Neural progenitor cell (in vitro differentiated cells): Measurements from ENCODE around the gene RNF213. TPM values are rescaled to one million over a fixed set of nuclear protein-coding genes. Genes with fewer than 3 reads are reported as not detected.

Source experiments
- DNase-seq: peaks from one replicate; pipeline ENCODE4 v3.0.0-alpha.2; 2016; ENCODE audit warnings: low spot score
- H2AFZ ChIP-seq: fragments of 200-600 bp; sonication (generic); replicated peaks from 2 replicates; pipeline ENCODE4 v1.6.1; 2016; ENCODE audit warnings: antibody characterized with exemption
- H3F3A ChIP-seq: fragments of 200-600 bp; sonication (generic); 2 replicates; pipeline ENCODE4 v1.6.1; 2016; ENCODE audit warnings: antibody characterized with exemption, low read depth
- H3K27ac ChIP-seq: fragments of 200-600 bp; sonication (generic); 2 replicates; pipeline ENCODE4 v1.5.1; 2016; ENCODE audit warnings: mild to moderate bottlenecking
- H3K27me3 ChIP-seq: fragments of 200-600 bp; sonication (generic); 2 replicates; pipeline ENCODE4 v1.6.1; 2016; ENCODE audit warnings: mild to moderate bottlenecking, moderate library complexity
- H3K36me3 ChIP-seq: fragments of 200-600 bp; sonication (generic); 2 replicates; pipeline ENCODE4 v1.5.1; 2016
- H3K4me1 ChIP-seq: fragments of 200-600 bp; sonication (generic); 2 replicates; pipeline ENCODE4 v1.6.1; 2016; ENCODE audit warnings: mixed run types
- H3K4me2 ChIP-seq: fragments of 200-600 bp; sonication (generic); 2 replicates; pipeline ENCODE4 v1.6.1; 2016
- H3K4me3 ChIP-seq: fragments of 200-600 bp; sonication (generic); 2 replicates; pipeline ENCODE4 v1.5.1; 2016
- H3K79me2 ChIP-seq: fragments of 200-600 bp; sonication (generic); 2 replicates; pipeline ENCODE4 v1.6.1; 2016; ENCODE audit warnings: low read depth
- H3K9ac ChIP-seq: fragments of 200-600 bp; sonication (generic); 2 replicates; pipeline ENCODE4 v1.6.1; 2016
- H3K9me3 ChIP-seq: fragments of 200-600 bp; sonication (generic); 2 replicates; pipeline ENCODE4 v1.5.1; 2016; ENCODE audit warnings: low read depth
- H4K20me1 ChIP-seq: fragments of 200-600 bp; sonication (generic); 2 replicates; pipeline ENCODE4 v1.6.1; 2016; ENCODE audit warnings: low read depth
- H3K27ac Mint-ChIP-seq: 3 replicates; pipeline ENCODE4 v1.8.0; 2021; ENCODE audit warnings: mixed read lengths
- H3K27me3 Mint-ChIP-seq: 2 replicates; pipeline ENCODE4 v1.8.0; 2022; ENCODE audit warnings: low read depth, mild to moderate bottlenecking, inconsistent platforms, moderate library complexity, mixed read lengths; ENCODE audit not compliant: insufficient read depth
- H3K36me3 Mint-ChIP-seq: 3 replicates; pipeline ENCODE4 v1.8.0; 2021; ENCODE audit warnings: mixed read lengths
- H3K4me1 Mint-ChIP-seq: 3 replicates; pipeline ENCODE4 v1.8.0; 2021; ENCODE audit warnings: mixed read lengths
- H3K4me3 Mint-ChIP-seq: 3 replicates; pipeline ENCODE4 v1.8.0; 2021; ENCODE audit warnings: mild to moderate bottlenecking, moderate library complexity, mixed read lengths
- H3K9me3 Mint-ChIP-seq: 3 replicates; pipeline ENCODE4 v1.8.0; 2020; ENCODE audit warnings: mixed read lengths
- EZH2 ChIP-seq: fragments of 200-600 bp; sonication (generic); IDR thresholded peaks from 2 replicates; pipeline ENCODE4 v1.6.1; 2017; ENCODE audit warnings: antibody characterized with exemption, mild to moderate bottlenecking, moderate library complexity
- EZH2phosphoT487 ChIP-seq: fragments of 200-600 bp; sonication (generic); IDR thresholded peaks from 2 replicates; pipeline ENCODE4 v1.6.1; 2017; ENCODE audit warnings: antibody characterized with exemption
- total RNA-seq: library from RNA; depleted of rRNA; stranded (reverse); fragments of >200 nt; gene quantifications from 2 replicates; pipeline ENCODE4 v1.2.3, GENCODE V29; 2015; ENCODE audit warnings: low replicate concordance
- TF ChIP-seq, protein P1 (sequence below): fragments of 200-600 bp; sonication (generic); IDR thresholded peaks from 2 replicates; pipeline ENCODE4 v1.5.1; 2017; ENCODE audit warnings: antibody characterized with exemption, mild to moderate bottlenecking

RNF213 gene
- total RNA-seq, 1 donor from 2014 or later: 19.8 TPM

DNA sequence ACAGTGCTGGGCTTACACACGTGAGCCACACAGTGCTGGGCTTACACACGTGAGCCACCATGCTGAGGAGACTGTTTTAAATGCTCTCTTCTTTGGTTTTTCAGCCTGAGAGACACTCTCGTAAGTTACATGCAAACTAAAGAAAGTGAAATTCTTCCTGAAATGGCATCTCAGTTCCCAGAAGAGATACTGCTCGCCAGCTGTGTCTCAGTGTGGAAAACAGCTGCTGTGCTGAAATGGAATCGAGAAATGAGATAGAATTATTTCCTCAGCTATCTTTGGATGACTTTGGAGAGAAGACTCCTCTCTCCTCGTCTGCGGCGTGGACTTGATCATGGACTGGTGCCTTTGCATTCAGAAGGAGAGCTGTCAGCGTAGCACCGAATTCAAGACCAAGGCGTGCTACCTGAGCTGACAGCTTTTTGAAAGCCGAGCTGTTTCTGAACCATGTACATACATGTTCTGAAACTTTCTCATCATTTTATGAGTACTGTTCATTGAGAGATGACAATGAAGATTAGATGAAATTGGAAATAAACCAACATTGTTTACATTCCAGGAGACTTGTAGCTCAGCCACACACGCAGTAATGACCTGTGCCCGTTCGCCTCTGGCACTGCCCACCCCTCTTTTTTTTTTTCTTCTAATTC lies 132.7 kb downstream of the RNF213 start:
- no peaks in the 10 kb centered on the region for H3K27me3 ChIP-seq
- TF ChIP-seq EZH2 (no peak), EZH2phosphoT487 (no peak)
- TF ChIP-seq, protein P1, sequence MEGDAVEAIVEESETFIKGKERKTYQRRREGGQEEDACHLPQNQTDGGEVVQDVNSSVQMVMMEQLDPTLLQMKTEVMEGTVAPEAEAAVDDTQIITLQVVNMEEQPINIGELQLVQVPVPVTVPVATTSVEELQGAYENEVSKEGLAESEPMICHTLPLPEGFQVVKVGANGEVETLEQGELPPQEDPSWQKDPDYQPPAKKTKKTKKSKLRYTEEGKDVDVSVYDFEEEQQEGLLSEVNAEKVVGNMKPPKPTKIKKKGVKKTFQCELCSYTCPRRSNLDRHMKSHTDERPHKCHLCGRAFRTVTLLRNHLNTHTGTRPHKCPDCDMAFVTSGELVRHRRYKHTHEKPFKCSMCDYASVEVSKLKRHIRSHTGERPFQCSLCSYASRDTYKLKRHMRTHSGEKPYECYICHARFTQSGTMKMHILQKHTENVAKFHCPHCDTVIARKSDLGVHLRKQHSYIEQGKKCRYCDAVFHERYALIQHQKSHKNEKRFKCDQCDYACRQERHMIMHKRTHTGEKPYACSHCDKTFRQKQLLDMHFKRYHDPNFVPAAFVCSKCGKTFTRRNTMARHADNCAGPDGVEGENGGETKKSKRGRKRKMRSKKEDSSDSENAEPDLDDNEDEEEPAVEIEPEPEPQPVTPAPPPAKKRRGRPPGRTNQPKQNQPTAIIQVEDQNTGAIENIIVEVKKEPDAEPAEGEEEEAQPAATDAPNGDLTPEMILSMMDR: no peak
- H3K4me2 ChIP-seq: no peak overlapping the region
- Mint-ChIP-seq H3K36me3 (peaks cover 8% of the 10 kb centered on the region), H3K4me1 (peaks cover 32% of the 10 kb centered on the region), H3K4me3 (no peak overlapping the region), H3K9me3 (no peaks in the 10 kb centered on the region), H3K27me3 (peaks cover 2% of the 10 kb centered on the region), H3K27ac (no peak overlapping the region)
- H3K9ac ChIP-seq: no peak overlapping the region
- H3F3A ChIP-seq: peaks cover 9% of the 10 kb centered on the region
- no peaks in the 10 kb centered on the region for H3K36me3 ChIP-seq
- peaks cover 9% of the 10 kb centered on the region for H3K4me1 ChIP-seq
- H4K20me1 ChIP-seq: no peaks in the 10 kb centered on the region
- no peak overlapping the region for H2AFZ ChIP-seq
- DNase-seq: no peak
- H3K79me2 ChIP-seq: no peaks in the 10 kb centered on the region
- H3K4me3 ChIP-seq: no peak overlapping the region
- H3K9me3 ChIP-seq: no peaks in the 10 kb centered on the region
- no peak overlapping the region for H3K27ac ChIP-seq

DNA sequence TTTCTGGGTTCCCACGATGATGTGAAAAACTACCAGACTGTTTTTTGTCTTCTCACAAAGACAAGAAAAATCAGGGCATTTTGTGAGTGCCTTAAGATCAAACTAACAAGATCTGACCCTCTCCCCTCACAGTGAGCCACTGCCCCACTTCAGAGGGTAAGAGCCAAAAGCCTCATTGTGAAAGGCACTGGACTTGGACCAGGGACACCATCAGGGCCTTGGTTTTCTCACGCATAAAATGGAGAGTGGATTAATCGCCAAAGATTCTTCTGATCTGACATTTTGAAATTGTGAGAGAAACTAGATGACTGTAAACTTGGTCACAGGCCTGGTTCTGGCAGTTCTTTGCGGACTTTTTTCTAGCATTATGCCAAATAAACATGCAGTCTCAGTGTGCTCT lies 133.3 kb downstream of the RNF213 start:
- Histone ChIP-seq H2AFZ (no peak overlapping the region), H3K79me2 (no peaks in the 10 kb centered on the region), H3F3A (peaks cover 9% of the 10 kb centered on the region), H3K27me3 (no peaks in the 10 kb centered on the region), H3K27ac (no peak overlapping the region), H3K4me3 (no peak overlapping the region), H3K4me2 (no peak overlapping the region), H3K9me3 (no peaks in the 10 kb centered on the region), H3K36me3 (no peaks in the 10 kb centered on the region), H3K4me1 (peaks cover 15% of the 10 kb centered on the region), H3K9ac (no peak overlapping the region), H4K20me1 (no peaks in the 10 kb centered on the region)
- peaks cover 2% of the 10 kb centered on the region for H3K27me3 Mint-ChIP-seq
- H3K4me3 Mint-ChIP-seq: no peak overlapping the region
- peaks cover 32% of the 10 kb centered on the region for H3K4me1 Mint-ChIP-seq
- DNase-seq: no peak
- H3K27ac Mint-ChIP-seq: no peak overlapping the region
- no peaks in the 10 kb centered on the region for H3K9me3 Mint-ChIP-seq
- peaks cover 8% of the 10 kb centered on the region for H3K36me3 Mint-ChIP-seq
- TF ChIP-seq EZH2 (no peak), EZH2phosphoT487 (no peak)
- TF ChIP-seq, protein P1: no peak

DNA sequence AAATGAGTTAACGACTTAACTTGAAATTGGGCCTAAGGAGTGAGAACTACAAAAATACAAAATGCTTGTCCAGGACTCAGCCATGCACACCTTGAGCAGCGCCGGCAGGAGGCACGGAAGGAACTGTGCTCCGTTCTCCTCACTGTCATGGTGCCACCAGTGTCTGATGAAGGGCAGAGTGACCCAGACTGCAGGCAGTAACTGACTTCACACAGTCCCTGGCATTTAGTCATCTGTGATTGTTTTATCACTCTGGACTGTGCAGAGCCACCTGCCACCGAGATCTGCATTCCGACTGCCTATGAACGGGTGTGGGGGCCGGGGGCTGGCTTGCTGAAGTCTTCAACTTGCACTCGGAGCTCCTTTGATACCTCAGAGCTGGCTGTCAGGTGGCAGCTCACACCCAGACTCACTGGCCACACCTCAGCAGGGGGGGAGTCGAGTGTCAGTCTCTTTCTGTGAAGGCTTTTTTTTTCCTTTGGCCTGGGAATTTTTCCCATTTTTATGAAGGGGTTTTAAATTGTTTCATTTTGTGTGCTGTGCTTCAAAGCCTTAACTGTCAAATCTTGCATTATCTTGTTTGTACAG lies 134.1 kb downstream of the RNF213 start:
- peak; percentile 25 for DNase-seq
- TF ChIP-seq, protein P1: no peak
- no peak for TF ChIP-seq EZH2phosphoT487
- TF ChIP-seq EZH2: no peak
- Histone ChIP-seq H3K27ac (no peak overlapping the region), H3K4me3 (no peak overlapping the region), H3K79me2 (no peaks in the 10 kb centered on the region), H3K9ac (no peak overlapping the region), H3K27me3 (no peaks in the 10 kb centered on the region), H3K9me3 (no peaks in the 10 kb centered on the region), H3F3A (peaks cover 9% of the 10 kb centered on the region), H3K4me2 (no peak overlapping the region), H3K36me3 (no peaks in the 10 kb centered on the region), H2AFZ (no peak overlapping the region), H4K20me1 (no peaks in the 10 kb centered on the region), H3K4me1 (peaks cover 21% of the 10 kb centered on the region)
- Mint-ChIP-seq H3K27ac (peak overlapping the region; percentile 28), H3K9me3 (no peaks in the 10 kb centered on the region), H3K27me3 (peaks cover 2% of the 10 kb centered on the region), H3K36me3 (peaks cover 8% of the 10 kb centered on the region), H3K4me3 (no peak overlapping the region), H3K4me1 (peaks cover 28% of the 10 kb centered on the region)
